Upper lobe of left lung (tissue), 6 donors: Measurements from ENCODE around the gene MOK. TPM values are rescaled to one million over a fixed set of nuclear protein-coding genes. Genes with fewer than 3 reads are reported as not detected.
A peak's percentile ranks its signal among the peaks of the same experiment; 100 is the strongest.

Source experiments
- ATAC-seq, 2 donors: fragments of 200-7000 bp; cut with Tn5 transposase; one replicate each; pipeline ENCODE4 v1.9.1; 2022; ENCODE audit warnings: mild to moderate bottlenecking in 2 of 2, moderate library complexity in 2 of 2; ENCODE audit not compliant: low FRiP score in 2 of 2
- DNase-seq, 2 donors: peaks; one replicate each; pipeline ENCODE4 v3.0.0-alpha.2; 2019 to 2020
- H3K27ac ChIP-seq, 4 donors: fragments of 200-600 bp; sonication (generic); one replicate each; pipeline ENCODE4 v1.5.1; 2016 to 2019
- H3K27me3 ChIP-seq, 4 donors: fragments of 200-600 bp; sonication (generic); one replicate each; pipeline ENCODE4 v1.5.1; 2017 to 2019
- H3K36me3 ChIP-seq, 4 donors: fragments of 200-600 bp; sonication (generic); one replicate each; pipeline ENCODE4 v1.5.1; 2016 to 2019
- H3K4me1 ChIP-seq, 4 donors: fragments of 200-600 bp; sonication (generic); one replicate each; pipeline ENCODE4 v1.5.1; 2018 to 2019
- H3K4me3 ChIP-seq, 4 donors: fragments of 200-600 bp; sonication (generic); one replicate each; pipeline ENCODE4 v1.5.1; 2017 to 2019; ENCODE audit warnings: mild to moderate bottlenecking in 2 of 4, moderate library complexity in 1 of 4
- H3K9me3 ChIP-seq, 4 donors: fragments of 200-600 bp; sonication (generic); one replicate each; pipeline ENCODE4 v1.5.1; 2018 to 2019
- CTCF ChIP-seq, 6 experiments: fragments of 450-650 bp in 4 of 6; fragments of 200-600 bp in 2 of 6; sonication (generic) in 2 of 6; IDR thresholded peaks; one replicate each; pipeline ENCODE4 v1.5.1; 2016 to 2019; ENCODE audit warnings: antibody characterized with exemption in 6 of 6
- EP300 ChIP-seq, 4 donors: sonication (generic); formaldehyde crosslinking; IDR thresholded peaks; one replicate each; pipeline ENCODE4 v1.5.1; 2017; ENCODE audit warnings: antibody characterized with exemption in 4 of 4, control low read depth in 2 of 4
- POLR2A ChIP-seq, 4 donors: fragments of 450-650 bp; IDR thresholded peaks; one replicate each; pipeline ENCODE4 v1.5.1; 2016 to 2017; ENCODE audit warnings: antibody characterized with exemption in 4 of 4, mild to moderate bottlenecking in 2 of 4
- POLR2AphosphoS5 ChIP-seq, 2 donors: sonication (generic); formaldehyde crosslinking; IDR thresholded peaks; one replicate each; pipeline ENCODE4 v1.5.1; 2017; ENCODE audit warnings: antibody characterized with exemption in 2 of 2
- WGBS, 2 donors: methylation state at CpG; one replicate each; pipeline ENCODE4 v1.1.5; 2017 to 2018; 5-methylcytosine and 5-hydroxymethylcytosine counted together
- total RNA-seq, 6 donors: library from RNA; depleted of rRNA in 4 of 6; stranded (reverse); fragments of >200 nt in 4 of 6; gene quantifications; one replicate each; pipeline versions ENCODE4 v1.1.0 to v1.2.1, GENCODE V29; 2016 to 2021
- donor health status: DM: no; HTN: no; CAD: no; lungs with moderate emphysema.
- donor health status: DM: no; HTN: yes; CAD: no; lungs with severe emphysema.

Gene MOK
- total RNA-seq, 6 donors from 2014 or later = 8.8 to 66.0 (median 29.4) TPM

- Histone ChIP-seq H3K36me3 (no peaks in the 10 kb centered on the region), H3K9me3 (no peaks in the 10 kb centered on the region), H3K4me1 (peaks cover 35 to 50% (median 40%) of the 10 kb centered on the region in 4 donors), H3K27me3 (no peaks in the 10 kb centered on the region), H3K27ac (peak overlapping the region; percentile 72 to 87 (median 78)), H3K4me3 (peak overlapping the region; percentile 33 to 66 (median 50))
- 1 to 3% methylated on average over 19 to 54 of the region's 54 CpGs for WGBS, 2 donors
- TF ChIP-seq POLR2AphosphoS5 (IDR thresholded peaks at IDR 0.05) = peak; percentile 54 to 69
- peak; percentile 54 to 94 (median 88) for TF ChIP-seq CTCF (IDR thresholded peaks at IDR 0.05)
- no peak for TF ChIP-seq EP300 (IDR thresholded peaks at IDR 0.05)
- ATAC-seq (peak; percentile 90), DNase-seq (peak; percentile 96 to 100)
These were observed 12.0 kb upstream of the MOK start for GRCh38 chr14:102316743-102317563.

- TF ChIP-seq CTCF (IDR thresholded peaks at IDR 0.05) (no peak), POLR2AphosphoS5 (IDR thresholded peaks at IDR 0.05) (no peak), EP300 (IDR thresholded peaks at IDR 0.05) (no peak), POLR2A (IDR thresholded peaks at IDR 0.05) (no peak)
- no peaks in the 10 kb centered on the region for H3K9me3 ChIP-seq
- H3K4me3 ChIP-seq = peak overlapping the region in 3 of 4 donors; percentile 45 to 66 (median 56)
- DNase-seq (no peak), ATAC-seq (no peak)
- H3K36me3 ChIP-seq = no peaks in the 10 kb centered on the region
- H3K27ac ChIP-seq = peak overlapping the region; percentile 72 to 87 (median 78)
- H3K4me1 ChIP-seq = peaks cover 35 to 50% (median 40%) of the 10 kb centered on the region in 4 donors
- H3K27me3 ChIP-seq = no peaks in the 10 kb centered on the region
- WGBS, 2 donors = 1 to 3% methylated on average over 10 of the region's 10 CpGs
These were observed 11.4 kb upstream of the MOK start for GRCh38 chr14:102316338-102316742.

- Histone ChIP-seq H3K4me3 (peak overlapping the region in 1 of 4 donors; percentile 63), H3K9me3 (no peaks in the 10 kb centered on the region), H3K27me3 (no peaks in the 10 kb centered on the region), H3K36me3 (no peaks in the 10 kb centered on the region), H3K4me1 (peaks cover 27 to 39% (median 32%) of the 10 kb centered on the region in 4 donors), H3K27ac (no peak overlapping the region)
- 88 to 95% methylated on average over 6 of the region's 6 CpGs for WGBS, 2 donors
- no peak for ATAC-seq
- no peak for TF ChIP-seq POLR2AphosphoS5 (IDR thresholded peaks at IDR 0.05)
- TF ChIP-seq EP300 (IDR thresholded peaks at IDR 0.05) = no peak
- no peak for TF ChIP-seq CTCF (IDR thresholded peaks at IDR 0.05)
- TF ChIP-seq POLR2A (IDR thresholded peaks at IDR 0.05) = no peak
- no peak for DNase-seq
These were observed 10.2 kb upstream of the MOK start for GRCh38 chr14:102315121-102315520.

GRCh38 chr14:102314242-102315011, 9.5 kb upstream of the MOK start:
- WGBS, 2 donors = 6 to 7% methylated on average over 49 to 51 of the region's 52 CpGs
- Histone ChIP-seq H3K4me1 (peaks cover 26 to 38% (median 32%) of the 10 kb centered on the region in 4 donors), H3K27ac (peak overlapping the region in 2 of 4 donors; percentile 19 to 26), H3K4me3 (peak overlapping the region; percentile 34 to 63 (median 46)), H3K36me3 (no peaks in the 10 kb centered on the region), H3K9me3 (no peaks in the 10 kb centered on the region), H3K27me3 (no peaks in the 10 kb centered on the region)
- TF ChIP-seq POLR2AphosphoS5 (IDR thresholded peaks at IDR 0.05) (peak in 1 of 2 donors; percentile 25), POLR2A (IDR thresholded peaks at IDR 0.05) (no peak), CTCF (IDR thresholded peaks at IDR 0.05) (peak; percentile 94 to 97 (median 96))
- ATAC-seq = peak; percentile 90 to 91
- DNase-seq = peak; percentile 91 to 97
